GF-D8 (cell line): ENCODE results near the gene ENGASE.

Source experiments
- DNase-seq: peaks from one replicate; lab custom pipeline; 2025; lab: John Stamatoyannopoulos, UW

ENGASE gene

GRCh38 chr17:79114458-79115301, 40.1 kb downstream of the ENGASE start:
- no peak for DNase-seq

DNA sequence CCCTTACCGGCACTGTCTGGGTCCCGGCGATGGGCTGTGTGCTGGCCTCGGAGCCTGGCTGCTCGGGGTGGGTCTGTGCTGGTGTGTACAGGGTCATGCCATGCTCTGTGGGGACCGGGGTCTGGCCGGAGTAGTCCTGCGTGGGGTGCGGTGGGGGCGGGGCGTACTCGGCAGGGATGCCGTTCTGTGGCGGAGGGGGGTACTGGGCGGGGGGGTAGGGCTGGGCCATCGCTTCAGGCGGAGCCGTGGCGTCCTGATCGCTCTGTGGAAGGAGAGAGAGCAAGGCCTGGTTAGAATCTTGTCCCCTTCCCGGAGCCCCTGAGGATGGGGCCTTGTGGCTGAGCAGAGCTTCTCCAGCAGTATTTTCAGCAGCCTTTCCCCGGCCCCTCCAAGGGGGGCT, 40.9 kb downstream of the ENGASE start:
- DNase-seq, result no peak

- DNase-seq, result no peak
Measured at GRCh38 chr17:79116575-79117368, 42.1 kb downstream of the ENGASE start.

DNA sequence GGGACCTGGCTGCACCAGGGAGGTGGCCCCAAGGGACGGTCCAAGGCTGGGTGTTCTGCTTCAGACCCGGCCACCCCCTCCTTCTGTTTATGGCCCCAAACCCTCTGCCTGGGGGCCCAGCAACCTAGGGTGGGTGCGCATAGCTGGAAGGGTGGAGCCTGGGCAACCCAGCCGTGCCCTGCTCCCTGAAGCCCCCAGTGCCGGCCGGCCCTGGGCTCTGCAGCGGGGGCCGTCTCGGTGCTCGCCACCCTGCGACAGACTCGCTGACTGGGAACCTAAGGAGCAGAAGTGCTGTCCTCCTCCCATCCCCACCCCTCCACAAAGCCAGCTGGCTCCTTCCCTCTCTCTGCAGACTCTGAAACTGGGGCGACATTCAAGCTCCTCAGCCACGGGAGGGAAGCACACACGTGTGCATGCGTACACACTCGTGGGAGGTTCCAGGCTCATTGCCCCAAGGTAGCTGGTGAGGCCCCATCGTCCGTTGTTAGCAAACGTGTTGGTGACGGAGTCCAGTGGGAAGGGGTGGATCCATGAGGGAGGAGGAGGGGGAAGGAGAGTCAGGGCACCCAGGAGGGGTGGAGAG, 43.4 kb downstream of the ENGASE start:
- no peak for DNase-seq

DNA sequence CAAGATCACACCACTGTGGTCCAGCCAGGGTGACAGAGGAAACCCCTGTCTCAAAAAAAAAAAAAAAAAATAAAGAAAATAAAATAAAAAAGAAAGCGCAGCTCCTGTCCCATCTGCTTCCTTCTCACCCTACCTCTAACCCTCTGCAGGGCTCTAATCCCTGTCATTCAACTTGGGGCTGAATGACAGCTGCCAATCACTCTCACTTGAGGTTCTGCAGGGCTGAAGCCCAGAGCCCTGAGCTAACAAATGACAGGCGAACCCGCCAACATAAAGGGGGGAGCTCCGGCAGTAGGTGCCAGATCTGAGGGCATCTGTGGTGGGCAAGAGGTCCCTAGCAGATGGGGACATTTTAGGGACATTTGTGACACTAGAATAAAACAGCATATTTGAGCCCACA, 44.3 kb downstream of the ENGASE start:
- no peak for DNase-seq

GRCh38 chr17:79120259-79120658, 45.6 kb downstream of the ENGASE start:
- DNase-seq, result no peak

DNA sequence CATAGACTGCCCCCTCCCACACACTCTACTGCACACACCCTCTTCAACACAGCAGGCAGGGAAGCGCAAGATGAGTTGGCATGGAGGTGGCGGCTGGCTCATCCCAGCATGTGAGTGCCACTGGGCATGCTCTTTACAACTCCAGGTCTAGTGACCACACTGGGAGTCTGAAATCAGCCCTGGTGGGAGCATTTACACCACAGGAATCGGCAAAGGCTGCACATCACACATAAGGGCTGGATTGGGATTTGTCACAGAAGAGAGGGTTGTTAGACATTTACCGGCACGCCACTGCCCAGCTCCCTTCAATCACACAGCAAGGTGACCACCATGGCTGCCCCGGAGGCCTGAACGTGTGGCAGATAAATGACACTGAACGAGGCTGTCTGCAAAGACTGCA, 49.4 kb downstream of the ENGASE start:
- DNase-seq, result no peak

DNA sequence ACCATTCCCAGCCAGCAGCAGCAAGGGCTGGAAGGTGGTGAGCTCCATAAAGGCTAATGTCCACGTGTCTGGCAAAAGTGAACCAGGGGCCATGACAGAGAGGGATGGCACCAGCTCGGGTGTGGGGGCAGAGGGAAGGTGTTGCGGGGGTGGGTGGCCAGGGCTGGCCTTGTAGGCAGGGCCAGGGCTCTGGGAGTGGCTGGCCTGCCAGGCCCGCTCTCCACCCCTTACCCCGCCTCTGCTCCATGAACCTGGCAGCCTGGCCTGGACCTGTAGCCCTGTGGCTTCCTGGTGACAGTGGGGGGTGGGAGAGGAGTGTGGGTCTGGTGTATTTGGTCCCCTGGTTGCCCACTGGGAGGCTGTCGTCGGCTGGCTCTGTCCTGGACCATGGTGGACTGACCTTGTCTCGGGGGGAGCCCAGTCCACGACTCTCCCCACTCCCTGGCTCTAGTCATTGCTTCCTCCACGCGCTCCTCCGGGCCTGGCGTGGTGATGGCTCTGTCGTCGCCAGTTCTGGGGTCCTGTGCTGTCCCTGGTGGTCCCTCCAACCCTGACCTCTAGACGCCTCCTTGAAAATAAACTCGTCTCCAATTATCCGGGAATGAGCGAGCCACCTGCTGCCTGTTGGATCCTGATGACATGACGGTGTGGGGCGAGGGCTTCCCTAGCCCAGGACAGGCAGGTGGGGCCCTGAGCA, 50.0 kb downstream of the ENGASE start:
- no peak for DNase-seq

DNA sequence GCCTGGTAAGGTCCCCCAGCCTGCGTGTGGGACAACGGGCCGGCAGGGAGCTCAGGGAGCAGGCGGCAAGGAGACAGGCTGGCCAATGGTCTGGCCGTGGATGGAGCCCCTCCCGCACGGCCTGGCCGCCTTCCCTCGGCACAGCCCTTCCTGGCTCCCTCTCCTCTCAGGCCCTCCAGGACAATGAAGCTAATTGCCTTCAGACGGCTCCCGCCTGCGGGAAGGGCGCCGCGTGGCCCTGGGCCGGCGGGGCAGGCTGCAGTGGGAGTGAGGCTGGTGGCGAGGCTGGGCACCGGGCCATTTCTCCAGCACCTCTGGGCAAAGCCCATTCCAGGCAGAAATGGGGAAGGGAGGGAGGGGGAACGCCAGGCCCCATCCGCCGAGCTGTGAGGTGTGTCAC, 50.9 kb downstream of the ENGASE start:
- no peak for DNase-seq

- no peak for DNase-seq
Measured at GRCh38 chr17:79126139-79126538, 51.5 kb downstream of the ENGASE start.

DNA sequence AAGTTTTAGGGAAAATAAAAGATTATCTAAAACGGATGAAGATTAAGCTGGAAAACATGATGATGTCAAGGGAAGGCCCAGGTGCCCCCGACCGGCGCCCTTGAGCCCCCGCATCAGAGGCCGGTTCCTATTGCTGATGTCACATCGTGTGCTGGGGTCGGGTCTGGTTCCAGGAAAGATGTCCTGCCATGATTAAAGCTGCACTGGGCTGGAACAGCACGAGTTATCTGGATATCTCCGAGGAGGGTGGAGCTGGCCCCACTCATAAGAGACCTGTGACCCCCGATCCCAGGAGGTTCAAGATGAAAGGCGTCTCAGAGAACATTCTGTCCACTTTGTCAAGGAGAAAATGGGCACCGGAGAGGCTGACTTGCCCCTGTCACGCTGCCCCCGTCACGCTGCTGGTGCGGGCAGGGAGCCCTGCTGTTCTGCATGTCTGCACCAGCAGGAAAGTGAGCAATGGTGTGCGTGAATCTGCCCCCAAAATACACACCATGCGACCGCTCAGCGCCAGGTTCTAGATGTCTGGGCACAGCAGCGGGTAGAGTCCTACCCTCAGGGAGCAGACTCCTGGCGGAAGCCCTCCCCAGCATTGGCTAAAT, 53.0 kb downstream of the ENGASE start:
- DNase-seq, result no peak

DNA sequence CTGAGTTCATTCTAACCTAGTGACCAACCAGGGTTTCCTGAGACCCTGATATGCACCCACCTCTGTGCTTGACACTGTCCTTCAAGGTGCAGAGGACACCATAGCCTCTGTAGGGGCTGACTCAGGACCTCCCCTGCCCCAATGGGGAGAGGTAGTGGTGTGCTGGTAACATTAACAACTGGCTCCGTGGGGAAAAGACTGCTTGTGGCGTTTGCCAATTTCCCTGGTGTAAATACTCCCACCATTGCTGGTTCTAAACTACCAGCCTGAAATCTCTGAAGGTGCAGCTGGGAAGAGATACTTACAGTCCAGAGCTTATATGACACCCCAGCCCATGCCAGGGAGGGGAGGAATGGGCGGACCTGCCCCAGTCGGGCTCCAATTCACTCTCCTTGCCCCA, 54.9 kb downstream of the ENGASE start:
- no peak for DNase-seq

- DNase-seq, result no peak
Measured at GRCh38 chr17:79130536-79131273, 56.1 kb downstream of the ENGASE start.

- no peak for DNase-seq
Measured at GRCh38 chr17:79131274-79131635, 56.6 kb downstream of the ENGASE start.

- DNase-seq, result no peak
Measured at GRCh38 chr17:79131701-79132100, 57.1 kb downstream of the ENGASE start.

GRCh38 chr17:79132271-79133064, 57.8 kb downstream of the ENGASE start:
- no peak for DNase-seq

DNA sequence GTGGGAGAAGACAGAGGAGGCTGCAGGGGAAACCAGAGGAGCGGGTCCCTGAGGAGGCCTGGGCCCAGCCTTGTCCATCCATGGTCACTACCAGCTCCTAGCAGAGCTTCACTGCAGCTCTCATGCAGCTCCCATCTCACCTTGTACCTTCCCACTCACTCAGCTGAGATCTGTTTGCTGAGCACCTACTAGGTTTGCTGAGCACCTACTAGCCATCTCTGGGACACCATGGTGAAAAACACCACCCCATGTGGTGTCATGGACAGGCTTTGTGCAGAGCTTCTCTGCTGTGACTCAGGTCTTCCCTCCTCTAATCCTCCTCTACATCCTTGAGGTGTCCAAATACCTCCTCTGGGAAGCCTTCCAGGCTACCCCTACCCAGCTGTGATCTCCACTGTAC, 58.6 kb downstream of the ENGASE start:
- DNase-seq, result no peak

DNA sequence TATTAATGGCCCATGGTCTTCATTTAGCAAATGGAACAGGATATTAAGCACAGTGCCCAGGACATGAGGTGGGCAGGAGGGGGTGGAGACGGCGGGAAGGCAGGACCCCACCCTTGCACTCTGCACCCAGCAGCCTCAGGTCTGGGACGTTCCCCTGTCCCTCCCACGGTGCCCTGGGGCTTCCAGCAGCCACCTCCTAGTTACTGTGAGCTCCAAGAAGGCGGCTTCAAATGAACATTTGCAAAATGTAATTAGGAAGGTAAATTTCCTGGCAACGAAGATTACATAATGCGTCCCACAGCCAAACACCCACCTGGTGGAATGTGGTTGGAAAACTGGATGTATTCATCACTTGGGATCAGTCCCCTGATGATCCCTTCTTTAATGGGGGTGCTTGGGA, 59.4 kb downstream of the ENGASE start:
- no peak for DNase-seq

DNA sequence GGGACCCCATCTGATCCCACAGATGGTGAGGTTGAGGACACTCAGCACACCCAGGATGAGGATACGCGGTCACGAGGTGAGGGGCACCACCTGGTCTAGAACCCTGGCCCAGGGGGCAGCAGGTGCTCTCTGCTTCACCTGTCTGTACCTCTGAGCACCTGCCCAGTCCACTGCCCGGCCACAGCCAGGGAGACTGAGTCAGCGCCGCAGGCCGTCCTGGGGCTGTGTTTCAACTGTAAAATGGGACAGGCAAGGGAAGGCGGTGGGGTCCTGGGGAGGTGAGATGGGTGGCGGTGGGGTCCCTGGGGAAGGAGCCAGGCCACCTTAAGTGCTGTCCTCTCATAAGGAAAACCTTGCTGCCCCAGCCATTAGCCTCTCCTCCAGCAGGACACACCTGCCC, 60.4 kb downstream of the ENGASE start:
- no peak for DNase-seq

GRCh38 chr17:79135628-79136405, 61.2 kb downstream of the ENGASE start:
- no peak for DNase-seq
